Fibroblast of villous mesenchyme (primary cell): ENCODE data around the gene BCR. TPM values are rescaled to one million over a fixed set of nuclear protein-coding genes. Genes with fewer than 3 reads are reported as not detected.
A peak's percentile ranks its signal among the peaks of the same experiment; 100 is the strongest.

Experiments
- DNase-seq: peaks from one replicate; pipeline ENCODE4 v3.0.0-alpha.2; 2010; ENCODE audit warnings: low read depth
- H3K4me3 ChIP-seq: 2 replicates; pipeline ENCODE4 v1.5.1; 2011; ENCODE audit warnings: low read depth, mild to moderate bottlenecking, low read length
- total RNA-seq: library from RNA; depleted of rRNA; stranded (reverse); fragments of >200 nt; gene quantifications from 2 replicates; pipeline ENCODE4 v1.2.3, GENCODE V29; 2012
- TF ChIP-seq, protein P1 (sequence below): IDR thresholded peaks from 2 replicates; pipeline ENCODE4 v1.5.1; 2012; ENCODE audit warnings: low read depth, mild to moderate bottlenecking, low read length; ENCODE audit not compliant: insufficient read depth

BCR gene
- total RNA-seq, 1 donor: 36.7 TPM

DNA sequence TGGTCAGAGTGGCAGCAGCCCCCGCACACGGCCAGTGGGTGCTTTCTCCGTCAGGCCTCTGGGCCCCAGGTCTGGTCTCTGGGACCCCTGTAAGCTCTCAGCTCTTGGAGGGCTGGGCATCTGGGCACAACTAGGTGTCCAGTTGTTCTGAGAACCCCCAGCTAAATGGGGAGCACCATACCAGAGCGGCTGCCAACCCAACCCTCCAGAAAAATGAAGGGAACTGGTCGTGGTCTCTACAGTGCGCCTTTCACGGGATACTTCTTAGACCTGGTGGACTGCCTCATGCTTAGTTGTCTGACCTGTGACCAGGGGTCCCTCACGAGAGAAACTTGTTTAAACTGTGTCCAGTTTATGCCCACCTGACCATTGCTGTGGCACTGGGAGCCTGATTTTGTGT is 104.9 kb downstream of the BCR start:
- no peak for DNase-seq
- TF ChIP-seq, protein P1, sequence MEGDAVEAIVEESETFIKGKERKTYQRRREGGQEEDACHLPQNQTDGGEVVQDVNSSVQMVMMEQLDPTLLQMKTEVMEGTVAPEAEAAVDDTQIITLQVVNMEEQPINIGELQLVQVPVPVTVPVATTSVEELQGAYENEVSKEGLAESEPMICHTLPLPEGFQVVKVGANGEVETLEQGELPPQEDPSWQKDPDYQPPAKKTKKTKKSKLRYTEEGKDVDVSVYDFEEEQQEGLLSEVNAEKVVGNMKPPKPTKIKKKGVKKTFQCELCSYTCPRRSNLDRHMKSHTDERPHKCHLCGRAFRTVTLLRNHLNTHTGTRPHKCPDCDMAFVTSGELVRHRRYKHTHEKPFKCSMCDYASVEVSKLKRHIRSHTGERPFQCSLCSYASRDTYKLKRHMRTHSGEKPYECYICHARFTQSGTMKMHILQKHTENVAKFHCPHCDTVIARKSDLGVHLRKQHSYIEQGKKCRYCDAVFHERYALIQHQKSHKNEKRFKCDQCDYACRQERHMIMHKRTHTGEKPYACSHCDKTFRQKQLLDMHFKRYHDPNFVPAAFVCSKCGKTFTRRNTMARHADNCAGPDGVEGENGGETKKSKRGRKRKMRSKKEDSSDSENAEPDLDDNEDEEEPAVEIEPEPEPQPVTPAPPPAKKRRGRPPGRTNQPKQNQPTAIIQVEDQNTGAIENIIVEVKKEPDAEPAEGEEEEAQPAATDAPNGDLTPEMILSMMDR: no peak
- no peak overlapping the region for H3K4me3 ChIP-seq

DNA sequence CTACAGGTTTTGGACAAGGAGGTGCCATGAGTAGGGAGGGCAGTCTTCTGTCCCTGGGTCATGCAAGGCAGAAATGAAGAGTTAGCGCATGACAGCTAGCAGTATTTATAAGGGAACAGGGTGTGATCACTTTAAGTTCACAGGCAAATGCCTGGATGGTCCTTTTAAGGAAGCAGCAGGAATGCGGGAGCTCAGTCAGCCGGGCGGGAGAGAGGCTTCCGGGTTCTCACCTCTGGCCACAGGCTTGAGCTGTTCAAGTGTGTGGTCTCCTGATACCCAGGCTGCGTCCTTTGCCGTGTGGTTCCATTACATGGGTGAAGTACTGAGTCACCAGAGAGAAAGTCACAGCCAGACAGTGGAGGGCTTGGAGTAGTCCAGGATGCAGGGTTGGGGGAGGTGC is 105.4 kb downstream of the BCR start:
- DNase-seq: peak; percentile 18
- TF ChIP-seq, protein P1: no peak
- no peak overlapping the region for H3K4me3 ChIP-seq

DNA sequence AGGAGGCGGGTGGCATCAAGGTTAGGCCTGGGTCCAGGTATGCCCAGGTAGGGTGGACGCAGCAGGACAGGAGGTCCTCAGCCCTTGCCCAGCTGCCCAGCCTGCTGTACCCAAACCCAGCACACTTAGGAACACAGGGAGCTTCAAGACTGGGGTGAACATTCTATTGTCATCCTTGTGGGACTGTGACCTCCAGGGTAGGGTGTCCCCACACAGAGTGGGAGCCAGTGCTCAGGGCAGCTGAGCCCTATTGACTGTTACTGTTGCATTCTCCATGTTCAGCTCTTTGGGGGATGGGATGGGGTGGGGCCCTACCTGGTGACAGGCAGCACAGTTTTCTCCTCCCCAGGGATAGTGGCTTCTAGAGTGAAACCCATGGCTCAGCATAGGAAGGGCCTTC is 106.0 kb downstream of the BCR start:
- no peak for DNase-seq
- TF ChIP-seq, protein P1: no peak
- H3K4me3 ChIP-seq: no peak overlapping the region

DNA sequence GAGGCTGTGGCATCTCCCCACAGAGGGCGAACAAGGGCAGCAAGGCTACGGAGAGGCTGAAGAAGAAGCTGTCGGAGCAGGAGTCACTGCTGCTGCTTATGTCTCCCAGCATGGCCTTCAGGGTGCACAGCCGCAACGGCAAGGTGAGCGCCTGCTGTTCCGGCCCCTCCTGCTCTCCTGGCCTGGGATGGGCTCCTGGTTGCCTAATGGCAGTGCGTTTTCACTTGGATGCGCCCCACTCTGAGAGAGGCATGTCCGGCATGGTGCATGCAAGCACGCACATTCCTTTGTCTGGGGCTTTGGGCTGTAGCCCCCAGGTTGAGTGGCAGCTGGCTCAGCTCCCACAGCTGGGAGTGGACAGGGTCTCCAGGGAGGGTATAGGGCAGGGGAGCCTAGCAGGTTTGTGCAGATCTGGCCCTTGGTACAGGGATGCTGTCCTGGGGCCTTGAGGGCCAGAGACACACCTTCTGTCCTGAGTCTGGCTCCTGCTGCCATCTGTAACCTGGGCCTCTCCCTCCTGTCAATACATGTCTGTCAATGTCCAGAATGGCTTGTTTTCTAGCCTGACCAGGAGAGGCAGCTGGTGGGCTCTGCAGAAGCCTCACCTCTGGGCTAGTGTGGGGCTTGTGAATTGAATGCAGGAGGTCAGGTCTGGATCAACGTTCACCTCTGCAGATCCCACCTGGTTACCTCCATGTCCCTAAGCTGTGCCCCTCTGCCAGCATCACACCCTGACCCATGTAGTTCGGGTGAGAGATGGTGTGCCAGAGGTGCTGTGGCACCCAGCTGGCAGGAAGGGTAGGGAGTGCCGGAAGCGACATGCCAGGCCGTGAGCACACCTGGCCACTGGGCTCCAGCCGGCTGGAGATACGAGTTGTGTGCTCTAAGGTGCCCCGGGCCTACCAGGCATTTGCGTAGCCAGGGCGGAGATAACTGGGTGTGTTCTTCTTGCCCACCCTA is 107.1 kb downstream of the BCR start:
- DNase-seq: no peak
- TF ChIP-seq, protein P1: no peak
- H3K4me3 ChIP-seq: no peak overlapping the region

DNA sequence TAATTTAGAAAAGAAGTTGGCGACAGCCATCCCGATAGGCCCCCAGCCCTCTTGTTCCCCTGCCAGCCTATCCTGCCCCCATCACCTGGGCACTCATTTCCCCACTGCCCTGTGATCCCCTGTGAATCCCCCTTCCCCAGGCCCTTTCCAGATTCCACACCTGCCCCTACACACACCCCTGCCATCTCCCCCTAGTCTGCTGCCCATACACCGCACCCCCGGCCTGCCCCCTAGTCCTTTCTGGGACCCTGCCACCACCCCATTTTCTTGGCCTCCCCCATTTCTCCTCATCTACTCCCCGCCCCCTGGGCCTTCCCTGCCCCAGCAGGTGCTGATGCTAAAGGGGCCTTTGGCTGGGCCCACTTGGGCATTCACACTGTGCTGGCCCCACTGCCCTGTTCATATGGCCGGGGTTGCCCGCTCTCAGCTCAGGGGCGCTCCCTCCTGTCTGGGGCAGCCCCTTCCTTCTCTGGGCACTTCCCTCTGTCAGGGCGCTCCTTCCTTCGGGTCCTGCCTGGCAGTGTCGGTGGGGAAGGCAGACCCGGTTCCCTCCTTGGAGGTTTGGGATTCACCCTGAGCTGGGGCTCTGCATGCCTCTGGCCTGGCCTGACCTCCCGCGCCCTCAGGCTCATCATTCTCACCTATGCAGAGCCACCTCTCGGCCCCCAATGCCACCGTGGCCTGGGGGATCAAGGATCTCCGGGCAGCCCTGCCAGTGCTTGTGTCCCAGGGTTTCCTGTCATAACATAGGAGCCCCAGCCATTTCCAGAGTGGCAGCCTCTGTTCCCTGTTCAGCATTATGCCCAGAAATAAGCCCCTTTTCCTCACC is 108.2 kb downstream of the BCR start:
- DNase-seq: no peak
- H3K4me3 ChIP-seq: no peak overlapping the region
- TF ChIP-seq, protein P1: no peak

DNA sequence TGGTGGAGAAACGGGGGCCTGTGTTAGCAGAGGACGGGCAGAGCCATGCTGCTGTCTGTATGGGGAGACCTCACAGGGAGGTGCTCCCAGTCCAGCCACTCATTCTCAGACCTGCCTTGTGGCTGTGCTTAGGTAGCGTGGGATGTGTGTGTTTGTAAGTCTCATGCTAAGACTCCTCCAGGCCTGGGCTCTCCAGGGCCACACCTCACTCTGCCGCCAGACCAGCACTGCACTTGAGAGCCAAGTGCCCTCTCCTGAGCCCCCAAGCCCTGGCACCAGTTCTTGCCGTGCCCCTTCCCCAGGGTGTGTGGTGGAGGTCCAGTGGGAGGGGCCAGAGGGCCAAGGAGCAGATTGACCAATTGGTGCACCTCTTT is 108.8 kb downstream of the BCR start:
- H3K4me3 ChIP-seq: no peak overlapping the region
- TF ChIP-seq, protein P1: no peak
- no peak for DNase-seq
